ENCODE results near the gene CNTN1.

CNTN1 gene

GRCh38 chr12:40843495-40843894, 151.3 kb downstream of the CNTN1 start:
- no peak for DNase-seq (ENCODE audit: low read depth, low spot score)
- no peak overlapping the region for H3K9ac ChIP-seq (ENCODE audit: insufficient read length)
- no peak overlapping the region for H3K27ac ChIP-seq
- no peak overlapping the region for H3K4me3 ChIP-seq
- TF ChIP-seq POLR2AphosphoS5 (IDR thresholded peaks at IDR 0.05; ENCODE audit: borderline replicate concordance, low read depth, low read length) (no peak), EZH2 (IDR thresholded peaks at IDR 0.05) (no peak), FOXP2 (optimal IDR thresholded peaks at IDR 0.05; ENCODE audit: control extremely low read depth, extremely low read length, insufficient read depth) (no peak)
- no peaks in the 10 kb centered on the region for H3K36me3 ChIP-seq (ENCODE audit: insufficient read depth, low read length)
- 0 out of 2 replicates have a peak, but pooled peaks cover 5% of the 10 kb centered on the region for H3K9me3 ChIP-seq (ENCODE audit: low read depth, low read length)

- H3K9me3 ChIP-seq (ENCODE audit: low read depth, low read length), result no peaks in the 10 kb centered on the region
- DNase-seq (ENCODE audit: low read depth, low spot score), result no peak
- no peak overlapping the region for H3K4me3 ChIP-seq
- no peak overlapping the region for H3K27ac ChIP-seq
- H3K9ac ChIP-seq (ENCODE audit: insufficient read length), result no peak overlapping the region
- TF ChIP-seq EZH2 (IDR thresholded peaks at IDR 0.05) (no peak), POLR2AphosphoS5 (IDR thresholded peaks at IDR 0.05; ENCODE audit: borderline replicate concordance, low read depth, low read length) (no peak), FOXP2 (optimal IDR thresholded peaks at IDR 0.05; ENCODE audit: control extremely low read depth, extremely low read length, insufficient read depth) (no peak)
- H3K36me3 ChIP-seq (ENCODE audit: insufficient read depth, low read length), result no peaks in the 10 kb centered on the region
Observed at GRCh38 chr12:40853221-40853620, 161.0 kb downstream of the CNTN1 start.

- no peak overlapping the region for H3K4me3 ChIP-seq
- DNase-seq (ENCODE audit: low read depth, low spot score), result no peak
- no peaks in the 10 kb centered on the region for H3K9me3 ChIP-seq (ENCODE audit: low read depth, low read length)
- no peak for TF ChIP-seq EZH2 (IDR thresholded peaks at IDR 0.05)
- no peak for TF ChIP-seq FOXP2 (optimal IDR thresholded peaks at IDR 0.05; ENCODE audit: control extremely low read depth, extremely low read length, insufficient read depth)
- no peak for TF ChIP-seq POLR2AphosphoS5 (IDR thresholded peaks at IDR 0.05; ENCODE audit: borderline replicate concordance, low read depth, low read length)
- H3K36me3 ChIP-seq (ENCODE audit: insufficient read depth, low read length), result no peaks in the 10 kb centered on the region
- H3K9ac ChIP-seq (ENCODE audit: insufficient read length), result no peak overlapping the region
- H3K27ac ChIP-seq, result no peak overlapping the region
Observed at GRCh38 chr12:40854604-40855003, 162.4 kb downstream of the CNTN1 start.

- no peaks in the 10 kb centered on the region for H3K9me3 ChIP-seq (ENCODE audit: low read depth, low read length)
- no peaks in the 10 kb centered on the region for H3K36me3 ChIP-seq (ENCODE audit: insufficient read depth, low read length)
- no peak overlapping the region for H3K9ac ChIP-seq (ENCODE audit: insufficient read length)
- no peak overlapping the region for H3K27ac ChIP-seq
- no peak for TF ChIP-seq FOXP2 (optimal IDR thresholded peaks at IDR 0.05; ENCODE audit: control extremely low read depth, extremely low read length, insufficient read depth)
- TF ChIP-seq POLR2AphosphoS5 (IDR thresholded peaks at IDR 0.05; ENCODE audit: borderline replicate concordance, low read depth, low read length), result no peak
- no peak for TF ChIP-seq EZH2 (IDR thresholded peaks at IDR 0.05)
- H3K4me3 ChIP-seq, result no peak overlapping the region
- no peak for DNase-seq (ENCODE audit: low read depth, low spot score)
Observed at GRCh38 chr12:40864891-40865290, 172.7 kb downstream of the CNTN1 start.

GRCh38 chr12:40870981-40871380, 178.7 kb downstream of the CNTN1 start:
- Histone ChIP-seq H3K4me3 (no peak overlapping the region), H3K9ac (ENCODE audit: insufficient read length) (no peak overlapping the region), H3K36me3 (ENCODE audit: insufficient read depth, low read length) (no peaks in the 10 kb centered on the region), H3K9me3 (ENCODE audit: low read depth, low read length) (no peaks in the 10 kb centered on the region), H3K27ac (peak overlapping the region; percentile 59; the same call in 1 of the 2 replicates)
- no peak for TF ChIP-seq POLR2AphosphoS5 (IDR thresholded peaks at IDR 0.05; ENCODE audit: borderline replicate concordance, low read depth, low read length)
- no peak for DNase-seq (ENCODE audit: low read depth, low spot score)

- Histone ChIP-seq H3K9me3 (ENCODE audit: low read depth, low read length) (no peaks in the 10 kb centered on the region), H3K27ac (no peak overlapping the region), H3K4me3 (no peak overlapping the region), H3K36me3 (ENCODE audit: insufficient read depth, low read length) (no peaks in the 10 kb centered on the region), H3K9ac (ENCODE audit: insufficient read length) (no peak overlapping the region)
- no peak for DNase-seq (ENCODE audit: low read depth, low spot score)
- TF ChIP-seq EZH2 (IDR thresholded peaks at IDR 0.05), result no peak
- no peak for TF ChIP-seq POLR2AphosphoS5 (IDR thresholded peaks at IDR 0.05; ENCODE audit: borderline replicate concordance, low read depth, low read length)
- no peak for TF ChIP-seq FOXP2 (optimal IDR thresholded peaks at IDR 0.05; ENCODE audit: control extremely low read depth, extremely low read length, insufficient read depth)
Observed at GRCh38 chr12:40874868-40875267, 182.6 kb downstream of the CNTN1 start.

GRCh38 chr12:40889329-40889728, 197.1 kb downstream of the CNTN1 start:
- Histone ChIP-seq H3K4me3 (no peak overlapping the region), H3K9me3 (ENCODE audit: low read depth, low read length) (no peaks in the 10 kb centered on the region), H3K9ac (ENCODE audit: insufficient read length) (no peak overlapping the region), H3K27ac (no peak overlapping the region), H3K36me3 (ENCODE audit: insufficient read depth, low read length) (no peaks in the 10 kb centered on the region)
- no peak for DNase-seq (ENCODE audit: low read depth, low spot score)
- TF ChIP-seq FOXP2 (optimal IDR thresholded peaks at IDR 0.05; ENCODE audit: control extremely low read depth, extremely low read length, insufficient read depth) (no peak), POLR2AphosphoS5 (IDR thresholded peaks at IDR 0.05; ENCODE audit: borderline replicate concordance, low read depth, low read length) (no peak), EZH2 (IDR thresholded peaks at IDR 0.05) (no peak)

GRCh38 chr12:40892528-40892927, 200.3 kb downstream of the CNTN1 start:
- Histone ChIP-seq H3K9ac (ENCODE audit: insufficient read length) (no peak overlapping the region), H3K9me3 (ENCODE audit: low read depth, low read length) (no peaks in the 10 kb centered on the region), H3K4me3 (no peak overlapping the region), H3K36me3 (ENCODE audit: insufficient read depth, low read length) (no peaks in the 10 kb centered on the region), H3K27ac (no peak overlapping the region)
- no peak for DNase-seq (ENCODE audit: low read depth, low spot score)
- TF ChIP-seq POLR2AphosphoS5 (IDR thresholded peaks at IDR 0.05; ENCODE audit: borderline replicate concordance, low read depth, low read length) (no peak), EZH2 (IDR thresholded peaks at IDR 0.05) (no peak), FOXP2 (optimal IDR thresholded peaks at IDR 0.05; ENCODE audit: control extremely low read depth, extremely low read length, insufficient read depth) (no peak)

- Histone ChIP-seq H3K4me3 (0 out of 2 replicates have a peak overlapping the region, but pooled peaks have one; percentile 12), H3K9ac (ENCODE audit: insufficient read length) (no peak overlapping the region), H3K36me3 (ENCODE audit: insufficient read depth, low read length) (no peaks in the 10 kb centered on the region), H3K9me3 (ENCODE audit: low read depth, low read length) (no peaks in the 10 kb centered on the region), H3K27ac (peak overlapping the region; percentile 75)
- DNase-seq (ENCODE audit: low read depth, low spot score), result no peak
- TF ChIP-seq FOXP2 (optimal IDR thresholded peaks at IDR 0.05; ENCODE audit: control extremely low read depth, extremely low read length, insufficient read depth), result no peak
- TF ChIP-seq POLR2AphosphoS5 (IDR thresholded peaks at IDR 0.05; ENCODE audit: borderline replicate concordance, low read depth, low read length), result no peak
- no peak for TF ChIP-seq EZH2 (IDR thresholded peaks at IDR 0.05)
Observed at GRCh38 chr12:40898505-40898904, 206.3 kb downstream of the CNTN1 start.

All from SK-N-MC (cell line).